ENCODE data around the gene AKAP13. TPM values are rescaled to one million over a fixed set of nuclear protein-coding genes. Genes with fewer than 3 reads are reported as not detected.

The AKAP13 gene
- total RNA-seq, 2 donors from 2014 or later, result 87.3 to 106 TPM

DNA sequence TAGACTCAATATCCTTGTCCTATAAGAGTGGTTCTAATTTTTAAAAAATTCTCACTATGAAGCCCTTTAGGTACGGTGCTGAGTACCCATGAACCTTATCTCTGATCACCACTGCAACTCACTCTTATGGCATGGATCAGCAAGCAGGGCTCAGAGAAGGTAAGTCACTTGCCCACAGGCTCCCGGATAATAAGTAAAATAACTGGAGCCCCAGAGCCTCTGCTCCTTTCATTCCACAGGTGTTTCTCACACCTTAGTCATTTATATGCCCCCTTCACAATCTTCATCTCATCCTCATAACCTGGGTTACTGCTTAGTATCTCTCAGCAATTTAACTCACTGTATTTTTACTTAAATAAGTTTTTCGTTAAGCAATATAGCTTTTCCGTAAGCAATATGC is 28.4 kb upstream of the AKAP13 start:
- Histone ChIP-seq H3K4me3 (no peak overlapping the region), H3K27me3 (no peaks in the 10 kb centered on the region), H3K27ac (no peak overlapping the region), H3K36me3 (no peaks in the 10 kb centered on the region), H3K4me1 (no peaks in the 10 kb centered on the region), H3K9me3 (no peaks in the 10 kb centered on the region), H3K9ac (ENCODE audit: low read depth in 2 of 2, low read length in 2 of 2) (no peak overlapping the region)
- TF ChIP-seq, protein P1, sequence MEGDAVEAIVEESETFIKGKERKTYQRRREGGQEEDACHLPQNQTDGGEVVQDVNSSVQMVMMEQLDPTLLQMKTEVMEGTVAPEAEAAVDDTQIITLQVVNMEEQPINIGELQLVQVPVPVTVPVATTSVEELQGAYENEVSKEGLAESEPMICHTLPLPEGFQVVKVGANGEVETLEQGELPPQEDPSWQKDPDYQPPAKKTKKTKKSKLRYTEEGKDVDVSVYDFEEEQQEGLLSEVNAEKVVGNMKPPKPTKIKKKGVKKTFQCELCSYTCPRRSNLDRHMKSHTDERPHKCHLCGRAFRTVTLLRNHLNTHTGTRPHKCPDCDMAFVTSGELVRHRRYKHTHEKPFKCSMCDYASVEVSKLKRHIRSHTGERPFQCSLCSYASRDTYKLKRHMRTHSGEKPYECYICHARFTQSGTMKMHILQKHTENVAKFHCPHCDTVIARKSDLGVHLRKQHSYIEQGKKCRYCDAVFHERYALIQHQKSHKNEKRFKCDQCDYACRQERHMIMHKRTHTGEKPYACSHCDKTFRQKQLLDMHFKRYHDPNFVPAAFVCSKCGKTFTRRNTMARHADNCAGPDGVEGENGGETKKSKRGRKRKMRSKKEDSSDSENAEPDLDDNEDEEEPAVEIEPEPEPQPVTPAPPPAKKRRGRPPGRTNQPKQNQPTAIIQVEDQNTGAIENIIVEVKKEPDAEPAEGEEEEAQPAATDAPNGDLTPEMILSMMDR (IDR thresholded peaks at IDR 0.05), result no peak
- DNase-seq, result no peak
- intact Hi-C loops (cut with DNase I), result no loop called here

DNA sequence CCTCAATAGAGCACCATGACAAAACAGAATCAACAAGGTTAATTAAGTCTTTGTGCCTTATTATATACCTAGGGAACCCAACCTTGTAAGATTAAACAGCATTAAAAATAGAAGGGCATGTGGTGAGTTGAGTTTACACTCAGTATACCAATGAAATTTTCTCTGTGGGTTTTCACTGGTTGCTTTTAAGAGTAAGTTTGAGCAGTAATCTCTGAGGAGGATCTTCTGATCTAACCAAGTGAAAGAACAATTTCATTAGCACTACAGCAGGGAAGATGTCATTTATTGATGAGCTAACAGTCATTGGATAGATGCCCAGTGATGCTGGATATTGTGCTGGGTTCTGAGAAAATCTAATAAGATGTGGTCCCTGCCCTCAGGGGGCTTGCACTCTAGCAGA is 26.9 kb upstream of the AKAP13 start:
- Histone ChIP-seq H3K27ac (no peak overlapping the region), H3K9me3 (no peaks in the 10 kb centered on the region), H3K4me1 (no peaks in the 10 kb centered on the region), H3K36me3 (no peaks in the 10 kb centered on the region), H3K4me3 (no peak overlapping the region), H3K9ac (ENCODE audit: low read depth in 2 of 2, low read length in 2 of 2) (no peak overlapping the region), H3K27me3 (no peaks in the 10 kb centered on the region)
- intact Hi-C loops (cut with DNase I), result no loop called here
- TF ChIP-seq, protein P1 (IDR thresholded peaks at IDR 0.05), result no peak
- DNase-seq, result no peak

DNA sequence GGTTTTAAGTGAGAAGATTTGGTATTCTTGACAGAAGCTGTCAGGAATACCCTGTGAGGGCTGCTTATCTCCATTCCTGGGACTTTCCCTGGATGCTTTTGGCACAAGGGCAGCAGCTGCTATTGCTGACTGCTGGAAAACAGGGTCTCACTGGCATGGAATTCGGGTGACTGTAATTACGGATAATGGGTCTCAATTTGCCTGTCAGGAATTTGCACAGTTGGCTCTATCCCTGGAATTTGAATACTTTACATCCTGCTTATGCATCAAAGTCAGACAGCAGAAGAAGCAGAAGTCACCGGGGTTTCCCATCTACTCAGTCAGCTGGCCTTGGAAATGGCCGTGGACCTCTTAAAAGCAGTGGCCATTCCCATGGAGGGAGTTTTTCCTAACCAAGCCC is 25.9 kb upstream of the AKAP13 start:
- Histone ChIP-seq H3K4me1 (no peaks in the 10 kb centered on the region), H3K9ac (ENCODE audit: low read depth in 2 of 2, low read length in 2 of 2) (no peak overlapping the region), H3K27ac (no peak overlapping the region), H3K4me3 (no peak overlapping the region), H3K9me3 (no peaks in the 10 kb centered on the region), H3K36me3 (no peaks in the 10 kb centered on the region), H3K27me3 (no peaks in the 10 kb centered on the region)
- TF ChIP-seq, protein P1 (IDR thresholded peaks at IDR 0.05), result no peak
- intact Hi-C loops (cut with DNase I), result no loop called here
- no peak for DNase-seq

- Histone ChIP-seq H3K4me1 (no peaks in the 10 kb centered on the region), H3K27ac (no peak overlapping the region), H3K27me3 (no peaks in the 10 kb centered on the region), H3K4me3 (no peak overlapping the region), H3K9me3 (no peaks in the 10 kb centered on the region), H3K36me3 (no peaks in the 10 kb centered on the region), H3K9ac (ENCODE audit: low read depth in 2 of 2, low read length in 2 of 2) (no peak overlapping the region)
- TF ChIP-seq, protein P1 (IDR thresholded peaks at IDR 0.05), result no peak
- no peak for DNase-seq
- intact Hi-C loops (cut with DNase I), result no loop called here
Observed at GRCh38 chr15:85354948-85355347, 25.5 kb upstream of the AKAP13 start.

- TF ChIP-seq, protein P1 (IDR thresholded peaks at IDR 0.05), result no peak
- H3K4me3 ChIP-seq, result no peak overlapping the region
- intact Hi-C loops (cut with DNase I), result no loop called here
Observed at GRCh38 chr15:85356276-85356675, 24.1 kb upstream of the AKAP13 start.

GRCh38 chr15:85361323-85361722 is 19.1 kb upstream of the AKAP13 start:
- TF ChIP-seq, protein P1 (IDR thresholded peaks at IDR 0.05), result no peak
- no peak for DNase-seq
- Histone ChIP-seq H3K36me3 (no peaks in the 10 kb centered on the region), H3K9ac (ENCODE audit: low read depth in 2 of 2, low read length in 2 of 2) (no peak overlapping the region), H3K4me3 (no peak overlapping the region), H3K27ac (no peak overlapping the region), H3K4me1 (no peaks in the 10 kb centered on the region), H3K9me3 (no peaks in the 10 kb centered on the region), H3K27me3 (no peaks in the 10 kb centered on the region)
- intact Hi-C loops (cut with DNase I), result no loop called here

More at GRCh38 chr15:85356276-85356675, 24.1 kb upstream of the AKAP13 start:
- no peaks in the 10 kb centered on the region for H3K27me3 ChIP-seq
- no peaks in the 10 kb centered on the region for H3K9me3 ChIP-seq
- H3K27ac ChIP-seq, result no peak overlapping the region
- no peaks in the 10 kb centered on the region for H3K36me3 ChIP-seq
- H3K9ac ChIP-seq (ENCODE audit: low read depth in 2 of 2, low read length in 2 of 2), result no peak overlapping the region
- DNase-seq, result no peak
- no peaks in the 10 kb centered on the region for H3K4me1 ChIP-seq
